Activated CD8-positive, alpha-beta T cell treated with anti-CD3 and anti-CD28 coated beads, Interleukin-2, amount 10 ng/mL, durations not matched to agents 7 days and 5 days (primary cell): ENCODE results near the gene ORC3. TPM values are rescaled to one million over a fixed set of nuclear protein-coding genes. Genes with fewer than 3 reads are reported as not detected.
"Not testable (repeated sequence)": the region's sequence is repeated elsewhere in the genome, so short reads cannot be mapped to it uniquely, and the experiment has no call there.

Experiments used
- ATAC-seq: fragments of 150-1000 bp; cut with Tn5 transposase; one replicate; pipeline ENCODE4 v1.10.0; 2021; ENCODE audit warnings: moderate library complexity
- CTCF ChIA-PET: fragments of 350-600 bp; sonication (Branson Sonifier 250); formaldehyde crosslinking; loops from one replicate; lab custom pipeline; 2021; ENCODE audit warnings: antibody characterized with exemption; lab: Charles Lee
- POLR2A ChIA-PET: fragments of 350-600 bp; sonication (Branson Sonifier 250); formaldehyde crosslinking; loops from one replicate; lab custom pipeline; 2021; ENCODE audit warnings: antibody characterized with exemption; lab: Charles Lee
- DNase-seq: peaks from one replicate; pipeline ENCODE4 v3.0.0-alpha.2; 2020
- H3K27ac Mint-ChIP-seq: one replicate; pipeline ENCODE4 v1.8.0; 2021; ENCODE audit warnings: mild to moderate bottlenecking, mixed read lengths
- H3K27me3 Mint-ChIP-seq: one replicate; pipeline ENCODE4 v1.8.0; 2021; ENCODE audit warnings: low read depth, mixed read lengths
- H3K36me3 Mint-ChIP-seq: one replicate; pipeline ENCODE4 v1.8.0; 2021; ENCODE audit warnings: low read depth, mixed read lengths
- H3K4me1 Mint-ChIP-seq: one replicate; pipeline ENCODE4 v1.8.0; 2021; ENCODE audit warnings: low read depth, mixed read lengths
- H3K4me3 Mint-ChIP-seq: one replicate; pipeline ENCODE4 v1.8.0; 2021; ENCODE audit warnings: mild to moderate bottlenecking, mixed read lengths
- H3K9me3 Mint-ChIP-seq: one replicate; pipeline ENCODE4 v1.8.0; 2022; ENCODE audit warnings: mixed read lengths; ENCODE audit not compliant: insufficient read depth
- total RNA-seq, 2 experiments: library from RNA; stranded (reverse); gene quantifications; one replicate each; pipeline ENCODE4 v1.2.3, GENCODE V29; 2021

The ORC3 gene
- total RNA-seq, 2 experiments from 2014 or later: 27.1 TPM

- H3K4me3 Mint-ChIP-seq, H3K27me3 Mint-ChIP-seq, CTCF ChIA-PET, DNase-seq, H3K27ac Mint-ChIP-seq, H3K36me3 Mint-ChIP-seq, ATAC-seq, H3K9me3 Mint-ChIP-seq: not testable (repeated sequence)
- H3K4me1 Mint-ChIP-seq: peaks cover 17% of the 10 kb centered on the region
- POLR2A ChIA-PET: interaction anchor here (1.1 kb wide), 1 partner anchor 10 kb away, joined by 3 read pairs; the partner anchor contains the start of gene AKIRIN2
Observed at GRCh38 chr6:87712713-87713112, 122.8 kb downstream of the ORC3 start.

- DNase-seq: peak; percentile 37
- POLR2A ChIA-PET: interaction anchor here (0.8 to 2.3 kb wide), 2 partner anchors 13 to 560 kb away, joined by 3 to 10 read pairs; partner anchors contain the start of gene AKIRIN2
- H3K36me3 Mint-ChIP-seq: no peaks in the 10 kb centered on the region
- CTCF ChIA-PET: interaction anchor here (1.0 to 1.3 kb wide), 3 partner anchors 10 to 16 kb away, joined by 3 to 4 read pairs (median 3); no protein-coding TSS in a partner anchor
- peak overlapping the region; percentile 59 for H3K27ac Mint-ChIP-seq
- peaks cover 29% of the 10 kb centered on the region for H3K4me1 Mint-ChIP-seq
- no peak overlapping the region for H3K4me3 Mint-ChIP-seq
- H3K27me3 Mint-ChIP-seq: no peaks in the 10 kb centered on the region
- H3K9me3 Mint-ChIP-seq: no peaks in the 10 kb centered on the region
- peak; percentile 71 for ATAC-seq
Observed at GRCh38 chr6:87714093-87714842, 124.3 kb downstream of the ORC3 start.

Other genes with a start within 250 kb of the ORC3 start
- gene C6orf163, start 245.3 kb upstream of the ORC3 start, total RNA-seq: 1 to 10 TPM; 1.5 to 1.9 TPM
- gene CFAP206, start 182.2 kb upstream of the ORC3 start, total RNA-seq: not detected
- 10 to 100 TPM; 11.8 to 12.6 TPM for gene SLC35A1, start 117.2 kb upstream of the ORC3 start, total RNA-seq
- 10 to 100 TPM; 20.6 to 21.4 TPM for gene RARS2, start 148 bp upstream of the ORC3 start, total RNA-seq
- 10 to 100 TPM; 42.1 to 45.2 TPM for gene AKIRIN2, start 112.1 kb downstream of the ORC3 start, total RNA-seq